Activated gamma-delta T cell (primary cell): Measurements from ENCODE around the gene DLEC1.

Experiments
- DNase-seq: peaks from one replicate; lab custom pipeline; 2025; lab: John Stamatoyannopoulos, UW

The DLEC1 gene

GRCh38 chr3:38108649-38109579, 69.9 kb downstream of the DLEC1 start:
- no peak for DNase-seq

- DNase-seq, result no peak
Observed at GRCh38 chr3:38109580-38110313, 70.7 kb downstream of the DLEC1 start.

DNA sequence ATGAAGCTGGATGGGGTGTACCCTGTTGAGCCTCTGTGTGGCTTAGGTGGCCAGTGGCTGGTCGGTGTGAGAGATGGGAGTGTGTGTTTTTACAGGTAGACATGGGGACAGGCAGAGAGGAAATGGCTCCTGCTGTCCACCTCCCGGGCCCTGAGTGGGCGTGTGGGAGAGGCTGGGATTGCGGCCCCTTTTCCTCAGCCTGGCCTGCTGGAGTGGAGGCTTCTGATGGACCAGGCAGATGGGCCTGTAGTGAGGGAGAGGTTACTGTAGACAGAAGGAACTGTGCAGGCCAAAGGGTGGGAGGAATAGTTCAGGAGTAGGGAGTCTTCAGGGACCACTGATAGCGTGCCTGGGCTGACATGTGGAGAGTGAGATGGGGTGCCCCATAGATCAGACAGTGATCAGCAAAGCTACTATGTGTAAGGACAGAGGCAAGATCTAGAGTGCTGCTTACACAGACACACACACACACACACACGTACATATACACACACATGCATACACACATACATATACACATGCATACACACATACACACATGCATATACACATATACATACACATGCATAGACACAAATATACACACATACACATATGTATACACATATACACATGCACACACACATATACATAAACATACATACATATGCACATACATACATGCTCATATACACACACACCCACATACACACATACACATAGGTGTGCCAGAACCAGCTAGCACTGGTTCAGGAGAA, 71.5 kb downstream of the DLEC1 start:
- DNase-seq, result no peak

DNA sequence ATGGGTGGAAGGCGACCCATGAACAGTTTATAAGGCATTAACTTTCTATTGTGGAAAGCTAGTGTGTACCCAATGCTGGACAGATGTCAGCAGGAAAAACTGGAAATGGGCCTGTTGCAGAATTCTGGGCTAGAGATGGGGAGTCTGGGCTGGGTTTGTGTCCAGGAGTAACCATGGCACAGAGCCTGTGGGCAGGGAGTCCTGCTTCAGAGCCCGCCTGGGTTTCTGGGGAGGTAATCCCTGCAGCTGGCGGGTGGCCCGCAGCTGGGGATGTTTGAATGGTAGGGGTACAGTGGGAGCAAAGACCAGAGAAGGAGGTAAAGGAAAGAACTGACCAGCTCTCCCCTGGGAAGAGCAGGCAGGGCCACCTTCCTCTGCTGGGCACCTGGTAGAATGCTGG, 72.2 kb downstream of the DLEC1 start:
- no peak for DNase-seq

DNA sequence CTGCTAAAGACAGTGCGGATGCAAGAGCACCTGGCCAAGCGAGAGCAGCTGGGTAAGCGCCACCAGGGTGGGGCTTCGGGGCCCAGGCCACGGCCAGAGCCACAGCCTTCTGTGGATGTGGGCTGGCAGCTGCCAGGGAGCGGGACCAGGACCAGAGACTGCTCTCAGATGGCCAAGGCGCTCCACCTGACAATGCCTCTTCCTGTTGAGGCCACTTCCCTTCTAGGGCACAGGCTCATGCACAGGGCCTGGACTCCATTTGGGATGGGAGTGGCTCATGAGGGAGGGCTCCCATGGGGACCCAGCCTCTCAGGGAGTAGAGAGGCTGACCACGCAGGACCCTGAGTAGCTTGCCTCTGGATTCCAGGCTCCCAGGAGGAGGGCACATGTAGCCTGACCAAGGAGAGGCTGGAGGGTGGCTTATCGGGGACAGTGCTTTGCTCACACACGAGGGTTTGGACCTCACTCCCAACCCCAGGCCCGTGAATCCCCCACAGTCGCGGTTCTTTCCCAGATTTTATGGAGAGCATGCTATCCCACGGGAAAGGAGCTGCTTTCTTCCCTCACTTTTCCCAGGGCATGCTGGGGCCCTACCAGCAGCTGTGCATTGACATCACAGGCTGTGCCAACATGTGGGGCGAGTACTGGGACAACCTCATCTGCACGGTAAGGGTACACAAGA, 72.8 kb downstream of the DLEC1 start:
- no peak for DNase-seq

DNA sequence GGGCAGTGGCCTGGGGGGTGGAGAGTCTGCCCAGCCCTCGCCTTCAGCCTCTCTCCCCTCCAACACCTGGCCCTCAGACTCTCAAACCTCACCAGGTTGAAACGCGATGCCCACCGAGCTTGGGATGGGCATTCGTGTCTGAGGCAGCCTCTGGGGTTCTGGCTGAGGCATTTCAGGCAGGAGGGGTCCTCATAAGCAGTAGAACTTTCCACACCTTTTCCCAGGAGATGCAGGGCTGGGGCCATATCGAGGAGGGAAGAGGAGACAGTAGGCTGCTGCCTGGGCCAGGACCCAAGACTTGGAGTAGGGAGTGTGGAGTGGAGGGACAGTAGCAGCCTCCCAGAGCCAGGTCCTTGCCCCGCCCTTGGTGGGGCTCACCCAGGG, 73.4 kb downstream of the DLEC1 start:
- no peak for DNase-seq

- no peak for DNase-seq
Observed at GRCh38 chr3:38114052-38114874, 75.3 kb downstream of the DLEC1 start.

GRCh38 chr3:38114875-38115644, 76.1 kb downstream of the DLEC1 start:
- DNase-seq, result no peak

DNA sequence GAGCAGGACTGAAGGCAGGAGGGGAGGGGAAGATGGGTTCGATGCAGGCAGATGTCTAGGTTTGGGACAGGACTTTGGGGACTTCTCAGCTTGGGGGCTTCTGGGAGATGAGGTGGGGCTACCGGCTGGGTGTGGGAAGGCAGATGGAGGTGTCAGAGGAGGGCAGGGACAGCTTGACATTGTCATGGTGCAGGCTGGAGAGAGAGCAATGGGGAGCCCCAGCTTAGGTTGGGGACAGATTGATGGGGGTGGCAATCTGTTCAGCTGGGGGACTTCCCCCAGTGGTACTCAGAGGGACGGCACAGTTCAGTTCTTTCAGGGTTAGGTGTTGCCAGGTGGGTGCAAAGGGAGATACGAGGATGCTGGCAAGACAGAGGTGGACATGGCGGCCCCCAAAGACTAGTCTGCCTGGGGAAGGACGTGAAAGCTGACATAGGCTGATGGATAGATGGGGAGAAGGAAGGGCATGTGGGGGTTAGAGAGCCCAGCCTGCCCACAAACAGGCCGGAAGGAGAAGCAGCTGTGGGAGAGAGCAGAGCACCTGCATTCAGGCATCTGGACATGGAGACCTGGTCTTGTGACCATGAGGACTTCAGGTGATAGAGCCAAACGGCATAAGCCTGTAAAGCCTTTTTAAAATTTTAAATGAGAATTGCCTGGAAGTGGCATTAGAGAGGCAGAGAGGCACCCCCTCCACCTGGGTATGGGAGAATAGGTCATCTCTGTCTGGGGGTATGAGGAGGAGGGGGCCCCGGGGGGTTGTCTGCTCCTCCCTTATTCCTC, 76.8 kb downstream of the DLEC1 start:
- no peak for DNase-seq

GRCh38 chr3:38116471-38117162, 77.6 kb downstream of the DLEC1 start:
- DNase-seq, result no peak

GRCh38 chr3:38117163-38117716, 78.2 kb downstream of the DLEC1 start:
- no peak for DNase-seq

GRCh38 chr3:38117748-38118420, 78.9 kb downstream of the DLEC1 start:
- no peak for DNase-seq

DNA sequence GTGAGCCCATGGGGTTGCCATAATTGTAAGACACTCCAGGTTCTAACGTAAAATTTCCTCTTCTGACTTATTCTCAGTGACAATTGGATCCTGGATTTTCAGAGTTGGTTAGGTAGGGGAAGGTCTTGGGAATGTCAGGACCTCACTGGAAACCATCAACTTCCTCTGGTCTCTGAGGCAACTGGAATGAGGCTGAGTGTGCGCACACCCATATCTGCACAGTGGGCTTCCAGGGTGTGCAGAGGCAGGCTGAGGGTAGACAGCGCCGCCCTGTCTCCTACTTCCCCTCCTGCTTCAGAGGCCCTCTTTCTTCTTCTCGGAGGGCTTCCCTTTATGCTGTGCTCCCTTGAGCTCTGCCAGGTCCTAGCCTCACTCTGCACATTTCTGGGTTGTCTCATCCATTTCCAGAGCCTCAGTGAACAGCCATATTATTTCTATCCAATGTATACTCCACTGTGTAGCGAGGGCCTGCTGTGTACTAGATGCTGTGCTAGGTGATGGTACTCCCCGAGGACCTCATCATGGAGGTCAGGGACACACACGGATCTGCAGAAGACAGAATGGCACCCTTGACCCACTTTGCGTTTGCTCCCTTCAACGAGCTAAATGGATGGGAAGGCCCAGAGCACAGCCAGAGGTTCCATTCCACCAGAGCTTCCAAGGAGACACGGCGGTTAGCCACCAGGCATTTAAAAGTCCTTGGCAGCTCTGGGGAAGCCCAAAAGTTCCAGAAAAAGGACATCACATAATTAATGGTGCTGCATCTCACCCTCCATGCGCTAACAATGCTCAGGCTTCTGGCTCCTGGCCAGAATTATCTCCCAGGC, 79.6 kb downstream of the DLEC1 start:
- no peak for DNase-seq

DNA sequence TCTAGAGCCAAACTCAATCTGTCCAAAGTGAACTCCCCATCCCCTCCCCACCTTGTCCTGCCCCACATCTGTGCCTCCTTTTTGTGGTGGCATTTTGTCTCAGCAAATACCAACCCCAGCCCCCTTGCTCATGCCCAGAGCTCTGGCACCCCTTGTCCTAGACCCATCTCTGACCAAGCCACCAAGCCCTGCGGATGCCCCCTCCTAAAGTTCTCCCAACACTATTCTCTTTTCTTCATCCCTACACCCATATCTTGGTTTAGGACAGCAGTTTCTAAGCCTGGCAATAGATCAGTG, 80.2 kb downstream of the DLEC1 start:
- no peak for DNase-seq

DNA sequence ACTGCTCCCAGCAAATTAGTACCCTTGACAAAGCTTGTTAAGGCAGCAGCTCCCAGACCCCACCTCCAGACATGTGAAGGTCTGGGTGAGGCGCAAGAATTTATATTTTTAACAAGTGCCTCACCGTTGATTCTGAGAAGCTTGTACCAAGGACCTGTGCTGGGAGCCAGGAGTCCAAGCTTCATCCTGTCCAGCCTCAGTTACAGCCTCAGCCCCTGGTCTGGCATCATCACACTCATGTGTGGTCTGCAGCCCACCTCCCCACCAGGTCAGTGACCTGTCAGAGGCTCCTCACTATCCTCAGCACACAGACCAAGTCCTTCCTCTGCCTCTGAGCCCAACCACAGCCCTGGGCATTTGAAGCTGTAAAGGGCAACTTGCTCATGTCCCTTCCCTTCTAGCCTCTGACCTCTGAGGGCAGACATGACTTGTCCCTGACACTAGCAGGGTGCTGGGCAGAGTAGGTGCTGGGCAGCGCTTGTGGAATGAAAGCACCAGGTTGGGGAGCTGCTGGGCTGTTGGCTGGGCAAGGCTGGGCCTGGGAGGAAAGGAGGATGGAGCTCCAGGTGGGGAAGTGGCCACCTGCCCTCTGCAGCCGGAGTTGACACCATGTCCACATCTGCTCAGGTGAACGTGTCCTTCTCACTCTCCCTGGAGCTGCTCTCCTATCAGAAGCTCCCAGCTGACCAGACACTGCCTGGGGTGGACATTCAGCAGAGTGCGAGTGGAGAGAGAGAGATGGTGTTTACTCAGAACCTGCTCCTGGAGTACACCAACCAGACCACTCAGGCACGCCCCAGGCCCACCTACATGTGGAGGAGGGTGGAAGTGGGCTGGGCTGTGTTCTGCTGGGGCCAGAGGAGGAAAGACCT, 81.0 kb downstream of the DLEC1 start:
- no peak for DNase-seq
